ENCODE data around the gene OR52N4.
"Not testable (repeated sequence)": the region's sequence is repeated elsewhere in the genome, so short reads cannot be mapped to it uniquely, and the experiment has no call there.

OR52N4 gene

GRCh38 chr11:5753943-5754342 lies at the start of gene OR52N4:
OR52N4 (plus strand) TSS chr11:5754243; CDS start chr11:5754741, 498 bp downstream.
- no peak for DNase-seq (ENCODE audit: low spot score)

- DNase-seq (ENCODE audit: low spot score), result no peak
These were observed 48.4 kb upstream of the OR52N4 start for GRCh38 chr11:5705688-5706087.

DNA sequence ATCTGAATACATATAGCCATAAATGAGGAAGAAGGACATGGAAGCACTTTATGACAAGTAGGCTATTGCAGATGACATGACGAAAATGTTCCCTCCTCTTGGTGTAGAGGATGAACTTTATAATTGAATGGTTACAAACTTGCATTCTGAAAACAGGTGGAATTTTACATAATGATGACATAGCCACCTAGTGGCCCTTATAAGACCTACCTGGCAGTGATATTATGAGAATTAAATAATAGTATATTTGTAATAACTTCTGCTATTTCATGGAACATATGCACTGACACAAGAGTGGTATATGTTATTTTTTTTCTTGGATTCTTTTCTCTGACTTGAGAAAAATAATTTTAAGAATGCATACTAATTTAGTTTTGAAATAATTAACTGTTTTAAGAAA lies 41.5 kb upstream of the OR52N4 start:
- no peak for DNase-seq (ENCODE audit: low spot score)

DNA sequence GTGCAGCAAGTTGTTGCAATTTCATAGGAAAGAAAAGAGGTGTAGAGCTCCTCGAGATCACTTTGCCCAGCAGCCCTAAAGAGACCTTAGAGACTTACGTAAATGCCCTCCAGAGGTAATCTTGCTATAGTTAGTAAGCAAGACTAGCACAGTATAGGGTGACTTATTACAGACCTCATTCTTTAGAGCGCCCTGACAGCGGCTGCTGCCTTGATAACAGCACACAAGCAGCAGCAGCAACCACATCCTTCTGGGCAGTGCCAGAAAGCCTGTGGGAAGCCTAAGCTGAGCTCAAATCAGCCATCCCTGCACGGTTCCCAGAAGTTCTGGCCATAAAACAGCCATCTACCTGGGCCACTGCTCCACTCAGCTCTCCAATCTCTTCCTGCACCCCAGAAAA lies 40.3 kb upstream of the OR52N4 start:
- no peak for DNase-seq (ENCODE audit: low spot score)

DNA sequence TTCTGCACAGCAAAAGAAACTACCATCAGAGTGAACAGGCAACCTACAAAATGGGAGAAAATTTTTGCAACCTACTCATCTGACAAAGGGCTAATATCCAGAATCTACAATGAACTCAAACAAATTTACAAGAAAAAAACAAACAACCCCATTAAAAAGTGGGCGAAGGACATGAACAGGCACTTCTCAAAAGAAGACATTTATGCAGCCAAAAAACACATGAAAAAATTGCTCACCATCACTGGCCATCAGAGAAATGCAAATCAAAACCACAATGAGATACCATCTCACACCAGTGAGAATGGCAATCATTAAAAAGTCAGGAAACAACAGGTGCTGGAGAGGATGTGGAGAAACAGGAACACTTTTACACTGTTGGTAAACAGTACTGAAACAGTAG lies 37.5 kb upstream of the OR52N4 start:
- not testable (repeated sequence) for DNase-seq (ENCODE audit: low spot score)

- DNase-seq (ENCODE audit: low spot score), result no peak
These were observed 34.1 kb upstream of the OR52N4 start for GRCh38 chr11:5719703-5720495.

- peak; percentile 9 for DNase-seq (ENCODE audit: low spot score)
These were observed 31.4 kb upstream of the OR52N4 start for GRCh38 chr11:5722622-5723021.

- no peak for DNase-seq (ENCODE audit: low spot score)
These were observed 27.7 kb upstream of the OR52N4 start for GRCh38 chr11:5726351-5726750.

DNA sequence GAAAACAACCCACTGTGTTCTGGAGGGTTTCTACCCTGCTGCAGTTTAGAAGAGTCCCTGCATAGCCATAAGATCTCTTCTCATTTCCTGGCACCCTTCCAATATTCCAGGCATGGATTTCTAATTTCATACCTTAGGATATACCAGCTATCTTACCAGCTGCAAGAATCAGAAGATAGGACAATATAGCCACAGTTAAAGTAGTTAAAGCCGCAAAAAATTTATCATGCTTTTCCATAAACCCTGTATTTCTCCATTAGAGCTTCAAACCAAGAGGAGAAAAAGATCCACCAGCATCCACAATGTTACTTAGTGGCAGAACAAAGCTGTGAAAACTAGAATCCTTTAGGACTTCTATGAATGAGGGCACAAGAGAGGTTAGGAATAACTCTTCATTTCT lies 26.4 kb upstream of the OR52N4 start:
- DNase-seq (ENCODE audit: low spot score), result no peak

- no peak for DNase-seq (ENCODE audit: low spot score)
These were observed 17.6 kb upstream of the OR52N4 start, which contains the start of gene OR56B1 for GRCh38 chr11:5736396-5736795. OR56B1 (plus strand) TSS chr11:5736448; CDS start chr11:5736517, 69 bp downstream.

- DNase-seq (ENCODE audit: low spot score), result no peak
These were observed 17.0 kb upstream of the OR52N4 start for GRCh38 chr11:5737091-5737490.

DNA sequence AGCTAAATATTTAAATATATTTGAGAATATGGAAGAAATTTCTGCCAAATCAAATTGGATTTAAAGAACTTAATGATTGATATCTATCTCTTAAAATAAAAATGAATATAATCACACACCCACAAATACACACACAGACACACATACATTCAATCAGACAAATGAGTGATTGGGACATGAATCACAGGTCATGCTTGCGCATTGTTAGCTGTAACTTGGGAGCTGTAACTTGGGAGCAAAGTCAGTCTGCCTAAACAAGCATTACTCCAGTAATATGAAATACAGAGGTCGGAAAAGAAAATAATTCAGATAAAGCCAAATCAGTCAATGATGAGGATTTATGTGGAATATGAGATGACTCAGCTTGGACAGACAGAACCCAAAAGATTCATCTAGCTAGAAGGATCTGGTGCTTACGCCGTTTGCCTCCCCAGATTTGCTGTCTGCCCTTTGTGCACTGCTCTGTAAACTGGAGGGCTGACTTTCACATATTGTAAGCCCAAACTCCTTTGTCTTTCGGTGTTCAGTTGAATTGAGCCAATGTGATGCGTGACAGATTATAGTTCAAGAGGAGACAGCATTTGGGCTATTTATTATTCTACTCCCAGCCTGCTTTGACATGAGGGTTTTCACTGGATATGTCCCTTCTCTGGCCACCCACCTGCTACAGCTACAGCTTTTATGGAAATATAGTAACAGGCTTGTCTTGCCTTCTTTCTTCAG lies 16.2 kb upstream of the OR52N4 start:
- no peak for DNase-seq (ENCODE audit: low spot score)

DNA sequence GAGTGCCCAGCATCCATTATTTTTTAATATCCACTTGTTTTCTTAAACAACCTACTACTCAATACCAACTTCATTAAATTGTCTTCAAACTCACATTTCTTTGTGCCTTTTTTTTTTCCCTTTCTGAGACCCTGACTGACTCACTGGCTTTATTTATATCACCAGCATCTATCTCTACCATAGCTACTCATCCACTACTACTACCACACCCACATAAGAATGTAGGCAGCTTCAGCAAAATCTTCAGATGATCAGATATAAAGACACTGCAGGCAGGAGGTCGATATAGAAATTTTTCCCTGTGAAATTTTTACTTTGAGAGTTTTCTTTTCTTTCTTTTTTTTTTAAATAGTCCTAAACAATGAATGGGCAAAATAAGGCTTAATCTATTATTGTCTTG lies 15.6 kb upstream of the OR52N4 start:
- no peak for DNase-seq (ENCODE audit: low spot score)

DNA sequence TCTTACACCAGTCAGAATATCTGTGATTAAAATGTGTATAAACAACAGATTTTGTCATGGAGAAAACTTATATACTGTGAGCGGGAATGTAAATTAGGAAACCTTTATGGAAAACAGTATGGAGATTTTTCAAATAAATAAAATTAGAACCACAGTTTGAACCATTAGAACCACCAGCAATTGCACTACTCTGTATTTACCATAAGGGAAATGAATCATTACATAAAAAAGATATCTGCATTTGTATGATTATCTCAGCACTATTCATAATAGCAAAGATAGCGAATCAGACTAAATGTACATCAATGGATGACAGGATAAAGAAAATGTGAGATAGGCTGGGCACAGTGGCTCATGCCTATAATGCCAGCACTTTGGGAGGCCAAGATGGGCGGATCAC lies 7.4 kb upstream of the OR52N4 start:
- DNase-seq (ENCODE audit: low spot score), result no peak

DNA sequence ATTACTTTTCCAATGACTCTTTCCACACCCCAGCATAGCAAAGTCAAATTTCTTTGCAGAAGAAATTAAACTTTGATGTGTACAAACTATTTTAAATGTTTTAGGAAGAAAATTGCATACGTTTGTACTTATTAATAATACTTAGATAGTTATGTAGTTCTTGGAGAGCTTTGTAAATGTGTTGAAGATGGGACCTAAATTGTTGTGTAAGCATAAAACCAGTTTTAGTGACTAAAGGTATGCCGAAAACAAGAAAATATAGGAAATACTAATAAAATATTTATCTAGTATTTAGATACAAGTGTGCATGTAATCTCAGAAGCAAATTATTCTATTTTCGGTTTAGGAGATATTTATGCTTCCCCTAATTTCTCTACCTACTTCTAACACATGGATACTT lies 4.2 kb upstream of the OR52N4 start:
- no peak for DNase-seq (ENCODE audit: low spot score)

GRCh38 chr11:5767056-5767455 lies 13.0 kb downstream of the OR52N4 start:
- DNase-seq (ENCODE audit: low spot score), result no peak

- DNase-seq (ENCODE audit: low spot score), result no peak
These were observed 29.2 kb downstream of the OR52N4 start, which contains the start of gene OR52N5 for GRCh38 chr11:5783255-5783654. OR52N5 (minus strand) TSS chr11:5783355; CDS start chr11:5778634, 4,721 bp downstream.

DNA sequence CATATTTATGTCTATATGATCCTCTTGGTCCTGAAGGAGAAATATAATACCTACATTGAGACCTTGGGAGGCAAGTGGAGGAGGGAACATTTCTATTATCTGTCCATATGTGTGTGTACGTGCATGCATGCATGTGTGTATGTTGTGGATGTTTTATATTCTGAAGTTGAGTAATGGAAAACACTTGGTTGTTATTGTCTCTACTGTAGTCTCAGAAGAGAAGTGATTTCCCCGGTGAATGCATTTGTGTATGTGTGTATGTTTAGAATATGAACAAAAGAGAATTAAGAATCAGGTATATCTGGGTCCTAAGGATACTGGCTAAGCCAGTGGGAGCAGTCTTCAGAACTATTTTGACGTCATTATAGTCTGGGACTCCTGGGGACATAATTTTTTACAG lies 37.1 kb downstream of the OR52N4 start, which contains the start of gene OR52N1:
Gene OR52N1, minus strand, starts transcription at position 101 of the 400 bp plus-strand sequence. CDS start 2,449 bp downstream, outside the sequence.
- DNase-seq (ENCODE audit: low spot score), result no peak

GRCh38 chr11:5796541-5796940 lies 42.5 kb downstream of the OR52N4 start:
- no peak for DNase-seq (ENCODE audit: low spot score)

- no peak for DNase-seq (ENCODE audit: low spot score)
These were observed 49.9 kb downstream of the OR52N4 start for GRCh38 chr11:5803982-5804381.
